Bronchial epithelial cell (primary cell): ENCODE results near the gene PURA. TPM values are rescaled to one million over a fixed set of nuclear protein-coding genes. Genes with fewer than 3 reads are reported as not detected.

Source experiments
- DNase-seq: peaks from one replicate; pipeline ENCODE4 v3.0.0-alpha.2; 2010; ENCODE audit warnings: low read depth
- FAIRE-seq: peaks from 2 replicates; lab custom pipeline; 2011; peaks lifted over from hg19 to GRCh38; lab: Jason Lieb, UNC
- H3K27me3 ChIP-seq: 2 replicates; pipeline ENCODE4 v1.5.1; 2011; ENCODE audit warnings: low read length; ENCODE audit not compliant: control insufficient read depth, insufficient read depth
- H3K36me3 ChIP-seq: 2 replicates; pipeline ENCODE4 v1.5.1; 2011; ENCODE audit warnings: low read length; ENCODE audit not compliant: control insufficient read depth, insufficient read depth
- H3K4me3 ChIP-seq: 2 replicates; pipeline ENCODE4 v1.5.1; 2011; ENCODE audit warnings: mild to moderate bottlenecking, low read depth, low read length, control low read depth
- total RNA-seq: library from RNA; depleted of rRNA; stranded (reverse); fragments of >200 nt; gene quantifications from 2 replicates; pipeline ENCODE4 v1.2.1, GENCODE V29; 2014
- TF ChIP-seq, protein P1 (sequence below): IDR thresholded peaks from 2 replicates; pipeline ENCODE4 v1.5.1; 2011; ENCODE audit warnings: mild to moderate bottlenecking, moderate library complexity, low read length, control low read depth, inconsistent platforms; ENCODE audit not compliant: insufficient read depth, severe bottlenecking

Gene PURA
- total RNA-seq, 1 donor from 2014 or later: 6.6 TPM

DNA sequence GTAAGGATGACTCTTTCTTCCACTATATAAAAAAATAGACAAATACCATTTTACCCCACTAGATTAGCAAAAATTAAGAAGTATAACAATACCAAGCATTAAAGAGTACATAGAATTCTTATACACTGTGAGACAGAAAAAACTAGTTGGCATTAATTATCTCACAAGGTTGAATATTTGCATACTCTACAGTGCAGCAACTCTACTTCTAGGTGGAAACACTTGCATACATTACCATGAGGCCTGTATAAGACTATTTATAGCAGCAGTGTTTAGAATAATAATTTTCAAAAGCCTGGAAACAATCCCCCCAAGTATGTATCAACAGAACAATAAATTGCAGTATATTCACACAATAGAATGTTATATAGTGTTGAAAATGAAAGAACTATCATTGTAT is 19.0 kb upstream of the PURA start:
- FAIRE-seq (no peak), DNase-seq (no peak)
- TF ChIP-seq, protein P1, sequence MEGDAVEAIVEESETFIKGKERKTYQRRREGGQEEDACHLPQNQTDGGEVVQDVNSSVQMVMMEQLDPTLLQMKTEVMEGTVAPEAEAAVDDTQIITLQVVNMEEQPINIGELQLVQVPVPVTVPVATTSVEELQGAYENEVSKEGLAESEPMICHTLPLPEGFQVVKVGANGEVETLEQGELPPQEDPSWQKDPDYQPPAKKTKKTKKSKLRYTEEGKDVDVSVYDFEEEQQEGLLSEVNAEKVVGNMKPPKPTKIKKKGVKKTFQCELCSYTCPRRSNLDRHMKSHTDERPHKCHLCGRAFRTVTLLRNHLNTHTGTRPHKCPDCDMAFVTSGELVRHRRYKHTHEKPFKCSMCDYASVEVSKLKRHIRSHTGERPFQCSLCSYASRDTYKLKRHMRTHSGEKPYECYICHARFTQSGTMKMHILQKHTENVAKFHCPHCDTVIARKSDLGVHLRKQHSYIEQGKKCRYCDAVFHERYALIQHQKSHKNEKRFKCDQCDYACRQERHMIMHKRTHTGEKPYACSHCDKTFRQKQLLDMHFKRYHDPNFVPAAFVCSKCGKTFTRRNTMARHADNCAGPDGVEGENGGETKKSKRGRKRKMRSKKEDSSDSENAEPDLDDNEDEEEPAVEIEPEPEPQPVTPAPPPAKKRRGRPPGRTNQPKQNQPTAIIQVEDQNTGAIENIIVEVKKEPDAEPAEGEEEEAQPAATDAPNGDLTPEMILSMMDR: no peak
- H3K27me3 ChIP-seq: no peaks in the 10 kb centered on the region
- no peak overlapping the region for H3K4me3 ChIP-seq
- H3K36me3 ChIP-seq: no peaks in the 10 kb centered on the region

DNA sequence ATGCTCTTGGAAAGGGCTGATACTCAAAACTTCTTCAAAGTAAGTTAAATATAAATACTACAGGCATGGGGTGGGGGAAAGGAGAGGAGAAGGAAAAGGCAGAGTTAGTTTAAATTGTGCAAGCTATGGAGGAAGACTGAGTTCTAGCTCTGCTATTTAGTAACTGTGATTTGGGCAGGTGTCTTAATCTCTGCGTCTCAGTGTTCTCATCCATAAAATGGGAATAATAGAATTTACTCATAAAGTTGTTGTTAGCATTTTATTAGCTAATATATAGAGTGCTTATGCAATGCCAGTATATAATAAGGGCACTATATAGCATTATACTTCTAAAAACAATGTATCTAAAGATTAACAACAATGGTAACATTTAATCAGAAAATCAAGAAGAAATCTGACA is 12.7 kb upstream of the PURA start:
- H3K27me3 ChIP-seq: no peaks in the 10 kb centered on the region
- FAIRE-seq (no peak), DNase-seq (no peak)
- no peak overlapping the region for H3K4me3 ChIP-seq
- TF ChIP-seq, protein P1: no peak
- no peaks in the 10 kb centered on the region for H3K36me3 ChIP-seq

DNA sequence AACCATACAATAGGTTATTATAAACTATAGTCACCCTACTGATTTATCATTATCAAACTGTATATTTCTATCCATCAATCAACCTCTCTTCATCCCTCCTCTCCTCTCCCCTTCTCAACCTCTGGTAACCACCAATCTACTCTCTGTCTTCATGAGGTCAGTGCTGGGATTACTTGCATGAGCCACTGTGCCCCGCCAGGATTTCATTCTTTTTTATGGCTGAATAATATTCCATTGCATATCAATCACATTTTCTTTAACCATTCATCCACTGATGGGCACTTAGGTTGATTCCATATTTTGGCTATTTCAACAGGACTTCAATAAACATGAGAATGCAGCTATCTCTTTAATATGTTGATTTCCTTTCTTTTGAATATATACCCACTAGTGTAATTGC is 10.8 kb upstream of the PURA start:
- TF ChIP-seq, protein P1: no peak
- no peak overlapping the region for H3K4me3 ChIP-seq
- no peak for FAIRE-seq
- DNase-seq: no peak
- no peaks in the 10 kb centered on the region for H3K27me3 ChIP-seq
- H3K36me3 ChIP-seq: no peaks in the 10 kb centered on the region

DNA sequence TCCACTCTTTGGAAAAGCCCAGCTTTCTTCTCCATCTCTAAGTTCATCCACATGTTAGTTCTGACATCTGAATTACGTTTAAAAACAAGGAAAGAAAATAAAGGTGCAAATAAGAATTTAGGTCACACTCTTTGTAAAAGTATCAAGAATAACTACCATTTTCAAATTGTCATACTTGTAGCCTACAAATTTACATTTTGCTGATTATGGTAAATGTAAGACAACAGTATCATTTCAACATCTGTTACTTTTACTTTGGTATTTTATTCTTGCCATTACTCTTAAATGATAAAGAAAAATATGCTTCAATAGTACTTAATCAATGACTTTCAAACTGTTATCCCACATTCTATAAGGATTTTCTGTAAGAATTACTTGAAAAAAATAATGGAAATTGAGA is 9.8 kb upstream of the PURA start:
- Histone ChIP-seq H3K27me3 (no peaks in the 10 kb centered on the region), H3K4me3 (no peak overlapping the region), H3K36me3 (no peaks in the 10 kb centered on the region)
- no peak for DNase-seq
- TF ChIP-seq, protein P1: no peak
- FAIRE-seq: no peak

DNA sequence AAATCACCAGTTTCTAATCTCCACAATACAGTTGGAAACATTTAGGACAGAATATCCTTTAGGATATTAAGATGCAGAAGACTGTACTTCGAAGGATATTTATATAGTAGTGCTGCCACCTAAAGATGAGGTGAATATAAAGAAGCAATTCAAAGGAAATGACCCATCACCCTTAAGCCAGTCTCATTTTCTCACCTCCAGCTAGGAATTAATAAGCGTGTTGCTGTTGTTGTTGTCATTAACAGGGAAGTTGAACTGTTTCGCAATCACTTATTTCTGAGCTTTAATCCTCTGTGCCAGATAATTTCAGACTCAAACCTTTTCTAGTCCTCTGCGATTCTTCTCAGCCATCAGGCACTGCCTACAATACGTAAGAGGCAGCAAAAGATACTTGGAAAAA is 7.8 kb upstream of the PURA start:
- FAIRE-seq: no peak
- Histone ChIP-seq H3K4me3 (no peak overlapping the region), H3K36me3 (no peaks in the 10 kb centered on the region), H3K27me3 (no peaks in the 10 kb centered on the region)
- TF ChIP-seq, protein P1: no peak
- peak; percentile 80 for DNase-seq

DNA sequence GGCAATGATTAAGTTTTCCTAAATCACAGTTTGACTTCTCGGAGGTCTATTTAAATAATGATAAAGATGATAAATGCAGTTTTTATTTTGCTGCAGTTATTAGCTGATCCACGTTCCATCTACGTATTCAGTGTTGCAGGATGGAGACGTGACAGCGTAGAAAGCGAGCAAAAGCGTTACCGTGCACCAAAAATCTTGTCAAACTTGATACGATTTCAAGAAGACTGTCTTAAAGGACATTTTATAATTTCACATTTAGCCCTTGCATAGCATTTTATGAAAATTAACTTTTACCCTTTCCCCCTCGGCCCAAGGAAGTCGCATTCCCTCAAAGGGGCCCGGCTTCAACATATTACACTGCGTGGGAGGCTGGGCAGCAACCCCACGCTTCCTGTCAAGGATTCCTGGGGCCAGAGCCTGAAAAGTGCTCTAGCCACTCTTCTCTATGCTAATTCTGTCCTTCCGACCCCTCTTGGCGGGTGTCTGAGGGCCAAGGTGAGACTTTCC is 7.1 kb upstream of the PURA start:
- no peaks in the 10 kb centered on the region for H3K27me3 ChIP-seq
- DNase-seq: no peak
- H3K36me3 ChIP-seq: no peaks in the 10 kb centered on the region
- TF ChIP-seq, protein P1: no peak
- no peak for FAIRE-seq
- peak overlapping the region; percentile 91 for H3K4me3 ChIP-seq
